Fibroblast of the aortic adventitia (primary cell): ENCODE results near the gene CAP1. TPM values are rescaled to one million over a fixed set of nuclear protein-coding genes. Genes with fewer than 3 reads are reported as not detected.

Experiments
- DNase-seq: peaks from one replicate; pipeline ENCODE4 v3.0.0-alpha.2; 2010; ENCODE audit warnings: low read depth
- H3K4me3 ChIP-seq: 2 replicates; pipeline ENCODE4 v1.5.1; 2011; ENCODE audit warnings: low read depth, mild to moderate bottlenecking, control low read depth, low read length, moderate library complexity
- CTCF ChIP-seq: IDR thresholded peaks from 2 replicates; pipeline ENCODE4 v1.5.1; 2011; ENCODE audit warnings: mild to moderate bottlenecking, low read length, control low read depth, inconsistent platforms; ENCODE audit not compliant: insufficient read depth
- total RNA-seq: library from RNA; depleted of rRNA; stranded (reverse); fragments of >200 nt; gene quantifications from 2 replicates; pipeline ENCODE4 v1.2.3, GENCODE V29; 2012; ENCODE audit warnings: low replicate concordance

Gene CAP1
- total RNA-seq, 1 donor = 376 TPM

- DNase-seq = no peak
- TF ChIP-seq CTCF = no peak
- H3K4me3 ChIP-seq = no peak overlapping the region
These were observed 9.2 kb downstream of the CAP1 start for GRCh38 chr1:40049725-40050124.

GRCh38 chr1:40050863-40051262 lies 10.3 kb downstream of the CAP1 start:
- TF ChIP-seq CTCF = no peak
- no peak overlapping the region for H3K4me3 ChIP-seq
- DNase-seq = no peak

- H3K4me3 ChIP-seq = no peak overlapping the region
- no peak for TF ChIP-seq CTCF
- no peak for DNase-seq
These were observed 12.8 kb downstream of the CAP1 start for GRCh38 chr1:40053138-40053887.

- H3K4me3 ChIP-seq = no peak overlapping the region
- no peak for TF ChIP-seq CTCF
- no peak for DNase-seq
These were observed 16.2 kb downstream of the CAP1 start for GRCh38 chr1:40056519-40057309.

- DNase-seq = no peak
- no peak overlapping the region for H3K4me3 ChIP-seq
- TF ChIP-seq CTCF = no peak
These were observed 16.9 kb downstream of the CAP1 start for GRCh38 chr1:40057310-40058030.

GRCh38 chr1:40058097-40058452 lies 17.5 kb downstream of the CAP1 start:
- no peak overlapping the region for H3K4me3 ChIP-seq
- TF ChIP-seq CTCF = no peak
- DNase-seq = no peak
